Ishikawa (cell line): ENCODE measurements around the gene BICRA.

Experiments used
- CEBPB ChIP-seq: IDR thresholded peaks from 2 replicates; pipeline ENCODE4 v1.6.1; 2012
- CREB1 ChIP-seq: IDR thresholded peaks from 2 replicates; pipeline ENCODE4 v1.6.1; 2012; ENCODE audit warnings: low read depth
- EGR1 ChIP-seq: IDR thresholded peaks from 2 replicates; pipeline ENCODE4 v1.6.1; 2012
- EP300 ChIP-seq: IDR thresholded peaks from 2 replicates; pipeline ENCODE4 v1.6.1; 2012; ENCODE audit warnings: borderline replicate concordance
- FOXM1 ChIP-seq: IDR thresholded peaks from 2 replicates; pipeline ENCODE4 v1.6.1; 2012; ENCODE audit warnings: low read depth, borderline replicate concordance
- MAX ChIP-seq: IDR thresholded peaks from 2 replicates; pipeline ENCODE4 v1.6.1; 2012
- NFIC ChIP-seq: IDR thresholded peaks from 2 replicates; pipeline ENCODE4 v1.6.1; 2012
- RAD21 ChIP-seq: IDR thresholded peaks from 2 replicates; pipeline ENCODE4 v1.6.1; 2012; ENCODE audit warnings: low read depth
- REST ChIP-seq: IDR thresholded peaks from 2 replicates; pipeline ENCODE4 v1.6.1; 2012; ENCODE audit warnings: low read depth, mild to moderate bottlenecking
- TAF1 ChIP-seq: IDR thresholded peaks from 2 replicates; pipeline ENCODE4 v1.6.1; 2012; ENCODE audit warnings: low read depth, mild to moderate bottlenecking
- TCF12 ChIP-seq: IDR thresholded peaks from 2 replicates; pipeline ENCODE4 v1.6.1; 2012; ENCODE audit warnings: low read depth
- TEAD4 ChIP-seq: IDR thresholded peaks from 2 replicates; pipeline ENCODE4 v1.6.1; 2012
- USF1 ChIP-seq: IDR thresholded peaks from 2 replicates; pipeline ENCODE4 v1.6.1; 2012
- YY1 ChIP-seq: IDR thresholded peaks from 2 replicates; pipeline ENCODE4 v1.6.1; 2012; ENCODE audit warnings: low read depth

GRCh38 chr19:47581605-47582319 is 27.2 kb upstream of the BICRA start:
- TF ChIP-seq CREB1 (no peak), USF1 (no peak), CEBPB (no peak), YY1 (no peak), EP300 (no peak), TCF12 (no peak), REST (no peak), RAD21 (no peak), NFIC (no peak; the same call in 1 of the 2 replicates), MAX (no peak), TAF1 (no peak), TEAD4 (no peak), EGR1 (no peak), FOXM1 (no peak)
